Dedifferentiated amniotic fluid mesenchymal stem cell (primary cell): ENCODE results near the gene TAC1.
"Not testable (repeated sequence)": the region's sequence is repeated elsewhere in the genome, so short reads cannot be mapped to it uniquely, and the experiment has no call there.

Experiments
- DNase-seq: peaks from one replicate; pipeline ENCODE4 v3.0.0-alpha.2; 2016; ENCODE audit errors: extremely low spot score

Gene TAC1, protein sequence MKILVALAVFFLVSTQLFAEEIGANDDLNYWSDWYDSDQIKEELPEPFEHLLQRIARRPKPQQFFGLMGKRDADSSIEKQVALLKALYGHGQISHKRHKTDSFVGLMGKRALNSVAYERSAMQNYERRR

DNA sequence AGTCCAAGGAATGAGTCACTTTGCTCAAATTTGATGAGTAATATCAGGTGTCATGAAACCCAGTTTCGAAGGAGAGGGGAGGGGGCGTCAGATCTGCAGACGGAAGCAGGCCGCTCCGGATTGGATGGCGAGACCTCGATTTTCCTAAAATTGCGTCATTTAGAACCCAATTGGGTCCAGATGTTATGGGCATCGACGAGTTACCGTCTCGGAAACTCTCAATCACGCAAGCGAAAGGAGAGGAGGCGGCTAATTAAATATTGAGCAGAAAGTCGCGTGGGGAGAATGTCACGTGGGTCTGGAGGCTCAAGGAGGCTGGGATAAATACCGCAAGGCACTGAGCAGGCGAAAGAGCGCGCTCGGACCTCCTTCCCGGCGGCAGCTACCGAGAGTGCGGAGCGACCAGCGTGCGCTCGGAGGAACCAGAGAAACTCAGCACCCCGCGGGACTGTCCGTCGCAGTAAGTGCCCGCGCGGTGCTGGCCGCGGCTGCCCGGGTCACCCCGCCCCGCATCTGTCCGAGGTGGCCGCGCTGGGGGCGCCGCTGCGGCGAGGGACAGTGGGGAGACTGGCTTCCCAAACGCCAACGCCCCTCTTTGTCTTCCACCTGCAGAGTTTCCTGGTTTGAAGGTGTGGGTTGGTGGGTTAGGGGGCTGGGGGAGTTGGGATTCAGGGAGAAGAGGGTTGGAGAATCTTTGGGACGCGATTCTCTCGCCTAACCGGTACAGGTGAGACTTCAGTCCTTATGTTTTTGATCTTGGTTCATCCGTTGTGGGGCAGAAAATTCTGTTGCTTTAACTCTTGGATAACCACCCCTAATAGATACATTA, at the start of gene TAC1:
TSS of gene TAC1 (plus strand) at position 351 of the 829 bp plus-strand sequence. CDS start 527 bp downstream, outside the sequence.
- DNase-seq, result peak; percentile 29

DNA sequence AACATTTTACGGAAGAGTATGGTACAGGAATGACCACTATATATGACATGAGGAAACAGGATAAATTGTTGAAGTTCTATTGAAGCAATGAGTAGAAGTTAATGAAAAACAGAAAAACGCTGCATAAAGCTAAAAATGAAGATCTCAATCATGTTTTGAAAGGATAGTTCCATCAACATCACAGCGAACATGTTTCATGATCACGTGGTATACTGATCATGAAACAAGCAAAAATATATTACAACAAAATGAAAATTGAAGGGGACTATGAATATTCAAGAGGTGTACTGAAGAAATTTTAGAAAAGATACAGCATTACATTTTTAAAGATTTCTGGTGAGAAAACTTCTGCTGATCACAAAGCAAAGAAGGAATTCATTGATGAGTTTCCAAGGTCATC, 45.9 kb upstream of the TAC1 start:
- no peak for DNase-seq

DNA sequence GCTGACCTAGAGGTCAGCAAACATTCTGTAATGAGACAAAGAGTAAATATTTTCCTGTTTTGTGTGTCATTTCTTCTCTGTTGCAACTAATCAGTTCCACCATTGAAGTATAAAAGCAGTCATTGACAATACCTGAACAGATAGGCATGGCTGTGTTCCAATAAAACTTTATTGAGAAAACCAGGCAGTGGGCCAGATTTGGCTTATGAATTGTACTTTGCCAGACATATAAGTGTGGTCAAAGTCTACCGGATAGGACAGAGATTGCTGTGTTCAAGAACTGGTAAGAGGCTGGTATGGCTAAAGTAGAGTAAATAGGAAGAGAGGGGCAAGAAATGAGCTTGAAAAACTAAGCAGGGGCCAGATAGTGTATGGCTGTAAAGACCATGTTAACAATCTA, 38.3 kb upstream of the TAC1 start:
- DNase-seq, result no peak

DNA sequence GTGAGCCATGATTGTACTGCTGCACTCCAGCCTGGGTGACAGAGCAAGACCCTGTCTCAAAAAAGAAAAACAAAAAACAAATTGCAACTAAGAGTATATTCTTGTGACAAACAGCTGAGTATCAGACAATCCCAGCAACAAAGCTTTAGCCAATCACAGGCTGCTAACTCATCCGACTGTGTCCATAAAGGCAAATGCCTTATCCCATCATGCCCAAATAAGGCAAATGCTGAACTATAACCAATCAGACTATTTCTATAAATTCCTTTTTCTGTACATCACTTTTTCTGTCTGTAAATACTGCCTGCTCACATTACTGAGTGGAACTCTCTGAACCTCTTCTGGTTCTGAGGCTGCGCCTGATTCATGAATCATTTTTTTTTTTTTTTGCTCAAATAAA, 37.5 kb upstream of the TAC1 start:
- DNase-seq, result no peak

DNA sequence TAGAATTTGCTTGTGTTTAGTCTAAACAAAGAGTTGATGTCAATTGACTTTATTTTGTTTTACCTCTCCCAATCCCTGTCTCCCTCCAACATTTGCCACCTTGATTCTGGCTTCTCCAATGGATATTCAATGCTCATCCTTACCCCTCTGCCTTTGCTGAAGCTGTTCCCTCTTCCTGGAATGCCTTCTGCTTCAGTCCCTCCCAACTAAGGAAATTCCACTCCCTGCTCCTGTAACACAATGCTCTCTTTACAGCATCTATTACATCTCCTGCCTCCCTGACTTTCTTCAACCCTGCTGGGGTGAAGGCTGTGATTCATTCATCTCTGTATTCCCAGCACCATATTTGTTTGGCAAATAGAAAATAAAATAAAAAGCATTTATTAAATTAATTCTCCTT, 34.5 kb upstream of the TAC1 start:
- DNase-seq, result no peak

DNA sequence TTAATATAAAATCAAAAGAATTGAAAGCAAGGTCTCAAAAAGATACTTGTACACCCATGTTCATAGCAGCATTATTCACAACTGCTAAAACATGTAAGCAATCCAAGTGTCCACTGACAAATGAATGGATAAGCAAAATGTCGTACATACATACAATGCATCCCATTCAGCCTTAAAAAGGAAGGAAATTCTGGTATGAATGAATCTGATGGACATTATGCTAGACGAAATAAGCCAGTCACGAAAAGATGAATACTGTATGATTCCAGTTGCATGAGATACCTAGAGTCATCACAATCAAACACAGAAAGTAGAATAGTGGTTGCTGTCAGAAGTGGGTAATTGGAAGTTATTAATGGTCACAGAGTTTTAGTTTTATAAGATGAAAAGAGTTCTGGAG, 9.5 kb upstream of the TAC1 start:
- no peak for DNase-seq

DNA sequence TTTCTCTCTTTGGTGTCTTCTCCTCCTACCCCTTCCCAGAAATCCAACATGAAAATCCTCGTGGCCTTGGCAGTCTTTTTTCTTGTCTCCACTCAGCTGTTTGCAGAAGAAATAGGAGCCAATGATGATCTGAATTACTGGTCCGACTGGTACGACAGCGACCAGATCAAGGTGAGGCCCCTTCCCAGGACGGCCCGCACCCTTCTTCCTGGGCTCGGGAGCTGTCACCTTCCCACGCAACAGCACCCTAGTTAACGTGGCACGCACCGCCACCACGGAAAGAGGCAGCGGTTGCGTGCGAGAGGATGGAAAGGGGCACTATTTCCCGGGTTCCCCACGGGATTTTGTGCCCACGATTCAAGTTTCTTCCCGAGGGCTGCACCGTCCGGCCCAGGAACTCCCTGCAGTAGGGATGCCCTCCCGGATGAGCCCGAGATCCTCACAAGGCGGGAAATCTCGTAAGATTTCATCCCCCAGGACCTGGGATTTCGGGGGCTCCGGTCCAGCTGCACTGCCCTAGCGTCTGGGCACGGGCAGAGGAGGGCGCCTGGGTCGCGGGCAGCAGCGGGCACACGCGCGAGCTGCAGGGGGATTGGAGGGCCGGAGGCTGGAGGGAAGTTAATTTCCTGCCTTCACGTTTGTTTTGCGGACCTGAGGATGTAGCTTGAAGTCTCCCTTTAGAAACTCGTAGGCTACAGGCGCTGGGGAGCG, 834 bp downstream of the TAC1 start:
- DNase-seq, result no peak

DNA sequence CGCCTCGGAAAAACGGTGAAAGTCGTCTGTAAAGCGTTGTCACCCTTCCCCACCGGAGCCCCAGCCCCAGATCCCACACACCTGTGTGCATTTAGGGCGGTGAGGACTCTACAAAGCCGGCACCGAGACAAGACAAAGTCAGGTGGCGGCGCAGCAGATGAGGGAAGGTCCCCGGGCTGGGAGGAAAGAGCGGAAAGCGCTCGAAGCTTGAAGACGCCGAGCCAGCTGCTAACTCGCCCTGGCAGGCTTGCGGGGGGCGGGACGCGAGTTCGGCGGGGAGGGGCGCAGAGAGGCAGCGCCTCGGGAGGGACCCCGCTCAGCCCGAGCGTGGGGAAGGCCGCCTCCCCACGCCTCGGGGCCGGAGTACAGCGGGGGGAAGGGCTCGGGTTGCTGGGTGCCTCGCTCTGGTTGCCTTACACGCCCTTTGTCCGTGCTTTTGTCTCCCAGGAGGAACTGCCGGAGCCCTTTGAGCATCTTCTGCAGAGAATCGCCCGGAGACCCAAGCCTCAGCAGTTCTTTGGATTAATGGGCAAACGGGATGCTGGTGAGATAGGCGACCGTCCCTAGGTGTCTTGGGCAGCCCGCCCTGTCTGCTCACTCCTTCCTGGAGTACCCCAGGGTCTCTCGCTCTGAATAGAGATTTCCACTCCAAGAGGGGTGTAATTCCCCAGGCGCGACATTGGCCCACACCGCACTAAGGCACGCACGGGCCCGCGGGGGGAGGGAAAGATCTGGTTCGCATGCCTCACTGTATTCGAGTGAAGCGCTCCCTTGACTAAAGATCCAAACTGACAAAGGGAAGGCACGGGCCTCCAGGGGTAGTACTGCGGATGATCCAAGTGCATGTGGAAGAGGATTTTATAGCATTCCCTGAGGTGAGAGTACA, 1.6 kb downstream of the TAC1 start:
- no peak for DNase-seq

DNA sequence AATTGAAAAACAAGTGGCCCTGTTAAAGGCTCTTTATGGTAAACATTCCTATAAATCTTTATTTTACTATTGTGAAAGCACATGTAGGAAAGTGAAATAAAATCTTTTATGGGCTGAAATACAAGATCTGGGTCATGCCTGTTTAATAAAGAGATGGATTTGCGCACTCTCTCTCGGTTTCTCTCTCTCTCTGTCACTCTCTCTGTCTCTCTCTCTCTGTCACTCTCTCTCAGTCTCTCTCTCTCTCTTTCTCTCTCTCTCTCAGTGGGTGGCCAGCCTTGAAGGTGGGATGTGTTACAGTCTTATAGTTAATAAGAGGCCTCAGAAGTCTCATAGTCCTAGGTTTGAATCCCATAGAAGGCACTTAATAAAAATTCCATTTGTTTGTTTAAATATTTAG, 2.4 kb downstream of the TAC1 start:
- no peak for DNase-seq

DNA sequence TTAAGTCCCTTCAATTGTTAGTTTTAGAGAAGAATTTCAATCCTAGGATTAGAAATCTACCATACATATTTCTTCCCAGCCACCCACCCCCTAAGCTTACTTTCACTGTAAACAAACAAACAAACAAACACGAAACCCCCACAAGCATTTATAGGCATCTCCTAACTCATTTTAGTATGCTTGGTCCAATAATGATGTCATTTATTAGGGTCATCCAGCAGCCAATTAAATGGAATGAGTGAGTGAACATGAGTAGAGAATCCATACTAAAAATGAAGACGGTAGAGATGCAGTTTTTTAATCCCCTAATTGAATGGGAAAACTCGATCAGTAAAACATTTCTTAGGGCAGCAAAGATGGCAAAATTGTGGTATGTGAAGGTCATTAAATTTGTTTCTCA, 3.2 kb downstream of the TAC1 start:
- no peak for DNase-seq

DNA sequence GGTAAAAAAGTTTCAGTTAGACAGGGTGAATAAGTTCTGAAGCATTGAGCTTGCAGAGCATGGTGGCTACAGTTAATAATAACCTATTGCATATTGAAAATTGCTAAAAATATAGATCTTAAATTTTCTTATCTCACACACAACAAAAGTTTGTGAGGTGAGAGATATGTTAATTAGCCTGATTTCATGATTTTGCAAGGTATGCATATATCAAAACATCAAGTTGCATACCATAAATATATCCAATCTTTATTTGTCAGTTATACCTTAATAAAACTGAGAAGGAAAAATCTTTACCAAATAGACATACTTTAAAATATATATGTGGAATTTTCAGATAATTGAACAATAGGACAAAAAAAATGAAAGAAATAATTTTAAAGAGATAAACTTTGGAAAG, 16.6 kb downstream of the TAC1 start:
- no peak for DNase-seq

DNA sequence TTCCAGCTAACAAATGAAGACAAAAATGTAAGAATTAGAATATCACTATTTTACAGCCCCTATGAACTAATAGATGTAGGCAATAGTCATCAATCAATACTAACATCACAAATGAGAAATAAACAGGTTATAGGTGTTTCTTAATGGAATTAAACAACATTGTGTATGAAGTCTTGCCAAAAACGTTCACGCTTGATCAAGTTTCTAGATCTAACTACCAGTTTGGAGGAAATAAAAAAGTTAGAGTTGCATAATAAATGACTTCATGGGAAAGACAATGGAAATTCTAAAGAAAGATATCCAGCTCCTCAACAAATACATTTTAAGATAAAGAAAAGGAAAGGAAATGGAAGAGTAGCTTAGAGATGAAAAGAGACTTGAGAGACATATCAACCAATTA, 19.7 kb downstream of the TAC1 start:
- DNase-seq, result no peak

DNA sequence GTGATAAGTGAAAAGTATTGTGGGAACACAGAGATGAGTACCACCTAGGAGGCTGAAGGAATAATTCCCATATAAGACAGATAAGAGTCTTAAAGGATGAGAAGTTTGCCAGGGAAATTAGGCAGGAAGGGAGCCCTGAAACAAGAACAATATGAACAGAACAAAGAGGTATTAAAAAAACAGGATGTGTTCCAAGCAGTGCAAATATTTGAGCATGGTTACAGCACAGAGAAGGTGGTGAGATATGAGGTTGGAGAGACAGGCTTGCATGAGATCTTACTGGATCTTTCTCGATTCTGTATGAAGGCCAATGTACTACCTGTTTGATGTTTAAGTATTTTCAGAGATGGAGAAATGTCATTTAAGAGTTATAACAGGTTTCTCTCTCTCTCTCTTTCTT, 20.3 kb downstream of the TAC1 start:
- no peak for DNase-seq

DNA sequence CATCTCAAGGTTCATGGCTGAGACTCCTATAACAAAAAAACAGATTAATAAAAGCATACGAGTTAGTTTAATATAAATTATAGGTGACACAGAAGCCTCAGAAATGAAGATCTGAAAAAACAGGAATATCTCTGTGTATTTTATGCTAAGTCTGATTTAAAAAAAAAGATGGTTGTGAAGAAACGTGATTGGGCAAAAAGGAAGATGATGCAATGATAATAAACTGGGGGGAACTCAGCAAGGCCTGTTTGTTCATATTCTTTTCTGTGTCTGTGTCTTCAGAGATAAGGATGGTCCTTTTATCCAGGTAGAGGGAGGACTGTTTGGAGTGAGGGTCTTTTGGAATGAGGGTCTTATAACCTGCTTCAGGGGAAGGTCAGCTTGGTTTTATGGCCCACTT, 25.9 kb downstream of the TAC1 start:
- no peak for DNase-seq

DNA sequence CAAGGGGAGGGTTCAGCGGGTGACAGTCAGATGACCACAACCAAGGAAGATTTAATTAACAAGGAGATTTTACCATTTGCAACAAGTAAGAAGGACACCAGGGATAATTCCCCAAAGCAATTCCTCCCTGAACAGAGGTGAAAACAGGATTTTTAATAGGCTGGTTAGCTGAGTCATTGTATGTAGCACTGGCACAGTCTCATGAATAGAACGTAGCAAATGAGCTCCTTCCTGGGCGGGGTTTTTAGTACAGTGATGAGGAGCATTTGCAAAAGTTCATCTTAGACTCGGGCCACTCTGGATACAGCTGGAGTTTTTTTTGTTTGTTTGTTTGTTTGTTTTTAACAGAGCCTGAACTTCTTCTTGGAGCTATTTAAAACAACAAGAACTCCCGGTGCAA, 39.0 kb downstream of the TAC1 start:
- no peak for DNase-seq

DNA sequence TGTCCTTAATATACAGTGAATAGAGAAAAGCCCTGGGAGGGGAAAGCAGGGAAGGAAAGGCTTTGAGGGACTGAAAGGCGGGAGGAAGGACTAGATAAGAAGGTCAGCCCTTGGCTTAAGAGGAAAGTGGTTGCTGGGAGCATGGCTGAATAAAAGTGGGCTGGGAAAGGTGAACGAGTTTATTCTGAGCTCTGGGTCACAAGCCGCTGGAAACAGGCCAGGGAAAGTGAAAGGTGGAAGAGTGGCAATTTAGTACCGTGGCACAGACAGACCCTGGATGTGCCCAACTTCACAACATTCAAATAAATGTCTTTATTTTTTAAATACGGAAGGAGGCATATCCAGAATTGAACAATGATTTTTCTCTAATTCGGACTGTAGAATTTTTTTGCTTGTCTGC, 39.7 kb downstream of the TAC1 start:
- DNase-seq, result no peak

DNA sequence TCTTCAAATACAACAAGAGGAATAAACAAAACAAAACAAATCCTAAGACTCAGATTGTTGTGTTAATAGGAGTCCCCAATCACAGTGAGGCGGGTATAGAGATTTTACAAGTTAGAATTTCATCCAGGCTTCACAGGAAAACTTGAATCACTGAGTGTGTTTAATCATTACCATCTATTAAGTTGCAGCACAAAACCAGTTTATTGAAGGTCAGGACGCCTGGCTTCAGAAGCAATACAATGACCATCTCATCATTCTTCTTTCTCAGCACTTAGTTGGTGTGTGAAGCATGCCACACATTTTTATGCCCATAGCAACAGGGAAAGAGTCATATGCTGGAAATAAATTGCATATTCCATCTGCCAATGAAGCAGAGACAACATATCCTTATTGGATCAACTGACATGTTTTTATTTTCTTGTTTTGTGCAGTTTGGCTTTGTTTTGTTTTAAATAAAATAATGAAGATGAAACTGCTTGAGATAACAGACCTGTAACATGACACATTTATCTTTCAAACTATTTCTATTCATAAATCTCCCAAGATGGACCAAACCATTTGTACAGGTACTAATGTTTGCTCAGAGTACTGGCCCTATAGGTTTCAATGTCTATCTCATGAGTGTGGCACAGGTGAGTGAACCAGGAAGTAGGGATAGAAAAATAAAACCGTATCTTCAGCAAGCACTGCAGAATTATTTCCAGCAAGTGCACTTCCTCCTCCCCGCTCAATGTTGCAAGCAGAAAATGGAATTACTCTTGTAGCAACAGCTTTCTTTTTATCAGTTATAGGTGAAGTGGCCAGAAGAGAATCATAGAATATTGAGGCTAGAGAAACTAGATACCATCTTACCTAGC, 40.4 kb downstream of the TAC1 start:
- DNase-seq, result no peak

DNA sequence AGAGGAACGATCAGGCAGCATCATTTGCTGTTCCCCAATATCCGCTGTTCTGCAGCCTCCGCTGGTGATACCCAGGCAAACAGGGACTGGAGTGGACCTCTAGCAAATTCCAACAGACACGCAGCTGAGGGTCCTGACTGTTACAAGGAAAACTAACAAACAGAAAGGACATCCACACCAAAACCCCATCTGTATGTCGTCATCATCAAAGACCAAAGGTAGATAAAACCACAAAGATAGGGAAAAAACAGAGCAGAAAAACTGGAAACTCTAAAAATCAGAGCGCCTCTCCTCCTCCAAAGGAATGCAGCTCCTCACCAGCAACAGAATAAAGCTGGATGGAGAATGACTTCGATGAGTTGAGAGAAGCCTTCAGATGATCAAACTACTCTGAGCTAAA, 54.5 kb downstream of the TAC1 start:
- not testable (repeated sequence) for DNase-seq
